NCI-H2107 treated with DMSO at 0.1 percent for 48 hours (cell line): ENCODE results near the gene POU2AF1.

Experiments used
- DNase-seq: peaks from one replicate; lab custom pipeline; 2025; ENCODE audit not compliant: unreplicated experiment; lab: John Stamatoyannopoulos, UW

Gene POU2AF1

GRCh38 chr11:111361874-111362273, 17.2 kb downstream of the POU2AF1 start:
- no peak for DNase-seq

GRCh38 chr11:111361052-111361801, 17.8 kb downstream of the POU2AF1 start:
- no peak for DNase-seq

- no peak for DNase-seq
These were observed 18.7 kb downstream of the POU2AF1 start for GRCh38 chr11:111360150-111361043.

GRCh38 chr11:111359223-111360149, 19.6 kb downstream of the POU2AF1 start:
- DNase-seq = no peak

GRCh38 chr11:111358038-111359001, 20.8 kb downstream of the POU2AF1 start:
- DNase-seq = no peak

GRCh38 chr11:111357150-111358037, 21.7 kb downstream of the POU2AF1 start:
- no peak for DNase-seq

GRCh38 chr11:111356660-111357048, 22.4 kb downstream of the POU2AF1 start:
- DNase-seq = no peak

GRCh38 chr11:111355956-111356659, 23.0 kb downstream of the POU2AF1 start:
- no peak for DNase-seq

- DNase-seq = no peak
These were observed 24.0 kb downstream of the POU2AF1 start for GRCh38 chr11:111355101-111355500.

- no peak for DNase-seq
These were observed 24.5 kb downstream of the POU2AF1 start for GRCh38 chr11:111354601-111354891.

GRCh38 chr11:111353776-111354600, 25.1 kb downstream of the POU2AF1 start:
- DNase-seq = no peak

- no peak for DNase-seq
These were observed 26.0 kb downstream of the POU2AF1 start for GRCh38 chr11:111352935-111353710.

- DNase-seq = no peak
These were observed 26.8 kb downstream of the POU2AF1 start for GRCh38 chr11:111352231-111352746.

- DNase-seq = no peak
These were observed 27.6 kb downstream of the POU2AF1 start for GRCh38 chr11:111351374-111352055.

GRCh38 chr11:111350811-111351210, 28.3 kb downstream of the POU2AF1 start:
- no peak for DNase-seq

- DNase-seq = peak; percentile 15
These were observed 29.8 kb downstream of the POU2AF1 start for GRCh38 chr11:111349191-111349695.
